NCI-H82 treated with DMSO at 0.1 percent for 48 hours (cell line): ENCODE measurements around the gene TBC1D22A.

Experiments
- DNase-seq: peaks from one replicate; lab custom pipeline; 2025; ENCODE audit not compliant: unreplicated experiment; lab: John Stamatoyannopoulos, UW

Gene TBC1D22A

DNA sequence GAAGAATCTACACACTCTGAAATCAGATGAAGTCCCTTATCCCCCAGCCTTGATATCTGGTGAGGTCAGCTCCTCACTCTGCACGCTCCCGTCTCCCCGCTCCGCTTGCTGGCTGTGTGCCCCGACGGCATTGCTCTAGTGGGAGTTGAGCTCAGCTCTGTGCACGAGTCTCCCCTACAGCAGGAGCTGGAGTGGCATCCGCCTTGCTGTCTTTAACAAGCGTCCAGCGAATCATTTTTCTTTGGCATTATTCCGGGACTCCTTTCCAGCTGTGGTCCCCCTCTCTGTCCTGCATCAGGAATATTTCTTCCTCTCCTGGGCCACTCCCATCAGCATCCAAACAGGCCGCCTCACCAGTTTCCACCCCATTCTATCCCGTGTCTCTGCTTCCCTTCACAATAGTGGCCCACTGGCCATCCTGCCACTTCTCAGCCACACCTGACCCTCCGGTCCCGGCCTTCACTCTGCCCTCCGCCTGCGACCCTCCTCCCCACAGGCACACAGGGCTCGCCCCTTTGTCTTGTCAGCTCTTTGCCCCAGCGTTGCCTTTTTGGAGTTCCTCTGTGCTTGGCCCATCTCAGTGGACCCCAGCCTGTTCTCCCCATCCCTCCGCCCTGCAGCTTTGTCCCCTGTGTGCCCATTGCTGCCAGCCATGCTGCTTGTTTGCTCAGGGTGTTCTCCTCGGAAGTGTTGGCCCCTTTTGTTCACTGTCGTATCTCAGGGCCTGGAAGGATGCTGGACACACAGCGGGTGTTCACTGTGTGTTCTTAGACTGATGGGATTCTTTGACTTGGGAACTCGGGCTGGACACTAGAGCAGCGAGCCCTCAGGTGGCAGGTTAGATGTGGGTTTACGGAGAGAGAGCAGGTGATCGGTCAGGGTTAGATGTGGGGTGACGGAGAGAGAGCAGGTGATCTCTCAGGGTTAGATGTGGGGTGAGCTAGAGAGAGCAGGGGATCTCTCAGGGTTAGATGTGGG lies 441.8 kb downstream of the TBC1D22A start:
- DNase-seq: no peak

- DNase-seq: no peak
These were observed 442.6 kb downstream of the TBC1D22A start for GRCh38 chr22:47205081-47205491.

- DNase-seq: no peak
These were observed 443.1 kb downstream of the TBC1D22A start for GRCh38 chr22:47205554-47205953.

GRCh38 chr22:47206164-47206563 lies 443.7 kb downstream of the TBC1D22A start:
- no peak for DNase-seq

- no peak for DNase-seq
These were observed 444.3 kb downstream of the TBC1D22A start for GRCh38 chr22:47206666-47207218.

DNA sequence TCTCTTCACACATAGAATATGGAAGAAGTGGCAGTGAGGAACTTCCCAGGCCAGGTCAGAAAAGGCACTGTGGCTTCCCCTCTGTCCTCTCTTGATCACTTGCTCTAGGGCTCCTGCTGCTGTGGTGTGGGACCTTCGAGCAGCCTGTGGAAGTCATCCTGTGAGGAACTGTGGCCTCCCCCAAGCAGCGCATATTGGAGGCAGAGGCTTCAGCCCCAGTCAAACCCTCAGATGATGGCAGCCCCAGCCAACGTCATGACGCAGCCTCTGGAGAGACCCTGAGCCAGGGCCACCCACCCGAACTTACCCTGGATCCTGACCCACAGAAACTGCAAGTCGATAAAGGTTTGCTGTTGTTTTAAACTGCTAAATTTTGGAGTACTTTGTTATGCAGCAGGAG lies 444.9 kb downstream of the TBC1D22A start:
- DNase-seq: no peak

DNA sequence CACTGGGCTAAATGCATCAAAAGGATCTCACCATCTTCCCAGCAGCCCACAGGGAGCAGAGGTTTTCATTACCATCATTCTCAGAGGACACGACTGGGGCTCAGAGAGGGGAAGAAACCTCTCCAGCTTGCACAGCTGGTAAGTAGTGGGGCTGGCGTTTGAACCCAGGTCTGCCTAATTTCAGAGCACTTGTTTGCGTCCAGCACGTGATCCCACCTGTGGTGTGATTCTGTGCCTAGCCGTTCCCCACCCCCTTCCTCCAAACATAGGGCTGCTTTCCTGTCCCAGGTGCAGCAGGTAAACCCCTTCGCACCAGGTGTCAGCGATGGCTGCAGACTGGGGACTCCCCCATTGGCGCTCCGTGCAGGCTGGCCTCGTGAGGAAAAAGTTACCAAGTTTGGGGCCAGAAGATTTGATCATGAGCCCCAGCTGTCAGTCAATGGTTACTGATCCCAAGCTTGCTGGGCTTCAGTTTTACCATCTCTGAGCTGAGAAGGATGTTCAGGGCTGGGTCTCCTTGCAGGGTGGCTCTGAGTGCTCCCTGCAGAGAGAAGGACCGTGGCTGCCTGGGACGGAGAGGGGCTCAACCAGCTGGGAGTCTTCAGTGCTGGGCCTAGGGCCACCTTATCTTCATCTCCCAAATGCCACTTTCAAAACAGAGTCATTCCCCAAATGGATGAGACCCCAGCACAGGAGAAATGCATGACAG lies 445.6 kb downstream of the TBC1D22A start:
- no peak for DNase-seq

DNA sequence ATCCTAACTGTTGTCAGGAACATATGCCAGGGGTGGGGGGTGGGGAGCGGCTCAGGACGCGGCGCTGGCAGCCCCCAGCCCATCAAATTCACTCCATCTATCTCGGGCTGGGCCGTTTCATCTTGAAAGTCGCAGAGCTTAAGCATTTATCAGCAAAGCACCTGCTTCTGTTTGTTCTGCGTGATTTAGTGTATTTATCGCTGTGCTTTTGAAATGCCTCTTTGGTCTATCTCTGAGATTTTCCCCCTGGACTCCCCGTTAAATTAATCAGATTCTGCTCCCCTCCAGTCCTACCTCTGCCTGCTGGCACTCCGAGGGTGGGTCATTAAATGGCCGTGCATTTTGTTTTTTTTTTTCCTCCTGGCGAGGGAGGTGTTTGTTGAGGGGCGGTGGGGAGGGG lies 446.2 kb downstream of the TBC1D22A start:
- DNase-seq: no peak

GRCh38 chr22:47209040-47209514 lies 446.6 kb downstream of the TBC1D22A start:
- no peak for DNase-seq

- no peak for DNase-seq
These were observed 447.1 kb downstream of the TBC1D22A start for GRCh38 chr22:47209547-47210023.

DNA sequence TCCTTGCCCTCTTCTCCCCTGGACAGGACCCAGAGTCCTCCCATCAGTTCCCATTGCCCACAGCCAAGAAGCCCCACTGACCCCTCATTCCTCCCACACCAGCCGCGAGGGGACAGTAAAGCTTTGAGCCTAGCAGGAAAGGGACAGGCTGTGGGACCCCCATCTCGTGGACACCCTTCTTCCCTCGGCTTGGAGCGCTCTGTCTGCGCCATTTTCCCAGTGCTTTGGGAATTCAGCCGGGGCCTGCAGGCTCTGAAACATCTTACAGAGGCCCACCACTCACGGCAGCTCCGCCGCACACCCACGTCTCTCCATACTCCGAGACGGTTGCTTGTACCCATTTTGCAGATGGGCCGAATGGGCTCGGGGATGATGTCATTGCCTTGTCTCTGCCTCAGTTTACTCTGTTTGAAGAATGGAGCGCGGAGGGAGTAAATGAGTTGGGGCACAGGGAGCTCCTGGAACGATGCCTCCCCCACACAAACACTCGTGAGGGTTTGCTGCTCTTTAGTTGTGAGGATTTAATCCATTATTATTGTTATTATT lies 447.7 kb downstream of the TBC1D22A start:
- no peak for DNase-seq

DNA sequence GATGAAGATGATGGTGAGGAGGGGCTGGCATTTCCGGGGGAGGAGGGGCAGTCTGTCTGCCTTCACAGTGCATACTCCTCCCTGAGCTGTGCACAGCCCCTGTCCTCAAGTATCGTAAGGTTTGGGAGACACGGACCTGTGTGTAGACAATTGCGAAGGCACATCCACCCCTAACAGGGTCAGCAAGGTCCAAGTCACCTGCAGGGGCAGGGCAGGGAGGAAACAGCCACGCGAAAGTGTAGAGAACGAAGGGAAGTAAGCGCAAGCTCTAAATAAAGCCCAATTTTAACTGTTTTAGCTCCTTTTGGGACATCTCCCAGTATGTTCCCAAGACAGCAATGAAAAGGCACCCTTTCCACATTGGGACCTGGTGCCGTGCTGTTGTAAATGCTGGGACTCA lies 448.2 kb downstream of the TBC1D22A start:
- DNase-seq: no peak

- no peak for DNase-seq
These were observed 451.3 kb downstream of the TBC1D22A start for GRCh38 chr22:47213571-47214230.

GRCh38 chr22:47215851-47216250 lies 453.4 kb downstream of the TBC1D22A start:
- no peak for DNase-seq

GRCh38 chr22:47218671-47219070 lies 456.2 kb downstream of the TBC1D22A start:
- DNase-seq: no peak

- DNase-seq: no peak
These were observed 457.3 kb downstream of the TBC1D22A start for GRCh38 chr22:47219789-47220188.

GRCh38 chr22:47220752-47221151 lies 458.3 kb downstream of the TBC1D22A start:
- no peak for DNase-seq

- DNase-seq: no peak
These were observed 459.6 kb downstream of the TBC1D22A start for GRCh38 chr22:47221840-47222615.
